Measurements from ENCODE around the gene SOX18.
A peak's percentile ranks its signal among the peaks of the same experiment; 100 is the strongest.

DNA sequence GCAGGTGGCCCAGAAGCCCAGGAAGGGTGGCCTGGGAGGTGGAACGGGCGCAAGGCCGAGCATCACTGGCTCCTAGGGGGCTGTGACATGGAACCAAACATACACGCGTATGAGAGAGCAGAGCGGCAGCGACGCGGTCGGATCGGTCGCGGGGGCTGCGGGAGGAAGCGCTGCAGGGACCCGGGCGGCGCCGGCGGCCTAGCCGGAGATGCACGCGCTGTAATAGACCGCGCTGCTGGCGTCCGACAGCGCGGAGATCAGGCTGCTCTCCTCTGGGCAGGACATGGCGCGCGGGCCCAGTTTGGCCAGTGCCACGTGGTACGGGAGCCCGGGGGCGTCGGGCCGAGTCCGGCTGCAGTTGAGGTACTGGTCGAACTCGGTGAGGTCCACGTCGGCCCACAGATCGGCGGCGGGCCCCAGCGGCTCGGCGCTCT is 1.5 kb downstream of the SOX18 start:
- no peak for TF ChIP-seq EGR1 (IDR thresholded peaks at IDR 0.05)
- no peak for TF ChIP-seq YY1 (IDR thresholded peaks at IDR 0.05; ENCODE audit: low read depth)
- TF ChIP-seq, protein P1, sequence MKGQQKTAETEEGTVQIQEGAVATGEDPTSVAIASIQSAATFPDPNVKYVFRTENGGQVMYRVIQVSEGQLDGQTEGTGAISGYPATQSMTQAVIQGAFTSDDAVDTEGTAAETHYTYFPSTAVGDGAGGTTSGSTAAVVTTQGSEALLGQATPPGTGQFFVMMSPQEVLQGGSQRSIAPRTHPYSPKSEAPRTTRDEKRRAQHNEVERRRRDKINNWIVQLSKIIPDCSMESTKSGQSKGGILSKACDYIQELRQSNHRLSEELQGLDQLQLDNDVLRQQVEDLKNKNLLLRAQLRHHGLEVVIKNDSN (IDR thresholded peaks at IDR 0.05): peak; percentile 45; the same call in 1 of the 2 replicates
- TF ChIP-seq CEBPB (IDR thresholded peaks at IDR 0.05): no peak
- TF ChIP-seq TAF1 (IDR thresholded peaks at IDR 0.05; ENCODE audit: low read depth): no peak
- no peak for TF ChIP-seq NFIC (IDR thresholded peaks at IDR 0.05)
- TF ChIP-seq, protein P2, sequence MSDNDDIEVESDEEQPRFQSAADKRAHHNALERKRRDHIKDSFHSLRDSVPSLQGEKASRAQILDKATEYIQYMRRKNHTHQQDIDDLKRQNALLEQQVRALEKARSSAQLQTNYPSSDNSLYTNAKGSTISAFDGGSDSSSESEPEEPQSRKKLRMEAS (IDR thresholded peaks at IDR 0.05): 0 out of 2 replicates have a peak, but pooled peaks have one; percentile 18
- TF ChIP-seq, protein P3, sequence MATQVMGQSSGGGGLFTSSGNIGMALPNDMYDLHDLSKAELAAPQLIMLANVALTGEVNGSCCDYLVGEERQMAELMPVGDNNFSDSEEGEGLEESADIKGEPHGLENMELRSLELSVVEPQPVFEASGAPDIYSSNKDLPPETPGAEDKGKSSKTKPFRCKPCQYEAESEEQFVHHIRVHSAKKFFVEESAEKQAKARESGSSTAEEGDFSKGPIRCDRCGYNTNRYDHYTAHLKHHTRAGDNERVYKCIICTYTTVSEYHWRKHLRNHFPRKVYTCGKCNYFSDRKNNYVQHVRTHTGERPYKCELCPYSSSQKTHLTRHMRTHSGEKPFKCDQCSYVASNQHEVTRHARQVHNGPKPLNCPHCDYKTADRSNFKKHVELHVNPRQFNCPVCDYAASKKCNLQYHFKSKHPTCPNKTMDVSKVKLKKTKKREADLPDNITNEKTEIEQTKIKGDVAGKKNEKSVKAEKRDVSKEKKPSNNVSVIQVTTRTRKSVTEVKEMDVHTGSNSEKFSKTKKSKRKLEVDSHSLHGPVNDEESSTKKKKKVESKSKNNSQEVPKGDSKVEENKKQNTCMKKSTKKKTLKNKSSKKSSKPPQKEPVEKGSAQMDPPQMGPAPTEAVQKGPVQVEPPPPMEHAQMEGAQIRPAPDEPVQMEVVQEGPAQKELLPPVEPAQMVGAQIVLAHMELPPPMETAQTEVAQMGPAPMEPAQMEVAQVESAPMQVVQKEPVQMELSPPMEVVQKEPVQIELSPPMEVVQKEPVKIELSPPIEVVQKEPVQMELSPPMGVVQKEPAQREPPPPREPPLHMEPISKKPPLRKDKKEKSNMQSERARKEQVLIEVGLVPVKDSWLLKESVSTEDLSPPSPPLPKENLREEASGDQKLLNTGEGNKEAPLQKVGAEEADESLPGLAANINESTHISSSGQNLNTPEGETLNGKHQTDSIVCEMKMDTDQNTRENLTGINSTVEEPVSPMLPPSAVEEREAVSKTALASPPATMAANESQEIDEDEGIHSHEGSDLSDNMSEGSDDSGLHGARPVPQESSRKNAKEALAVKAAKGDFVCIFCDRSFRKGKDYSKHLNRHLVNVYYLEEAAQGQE (IDR thresholded peaks at IDR 0.05; ENCODE audit: low read depth): no peak
- TF ChIP-seq TCF12 (IDR thresholded peaks at IDR 0.05; ENCODE audit: low read depth): no peak
- TF ChIP-seq EP300 (IDR thresholded peaks at IDR 0.05; ENCODE audit: borderline replicate concordance): no peak
- no peak for TF ChIP-seq RAD21 (IDR thresholded peaks at IDR 0.05; ENCODE audit: low read depth)
- TF ChIP-seq CREB1 (IDR thresholded peaks at IDR 0.05; ENCODE audit: low read depth): no peak
- TF ChIP-seq ZBTB7A (IDR thresholded peaks at IDR 0.05; ENCODE audit: low read depth): no peak
- TF ChIP-seq FOXM1 (IDR thresholded peaks at IDR 0.05; ENCODE audit: borderline replicate concordance, low read depth): no peak

Data from Ishikawa (cell line).